Liver (tissue), 3 donors: ENCODE data around the gene PPP1R2.
"Not testable (repeated sequence)": the region's sequence is repeated elsewhere in the genome, so short reads cannot be mapped to it uniquely, and the experiment has no call there.

Source experiments
- ATF3 ChIP-seq: IDR thresholded peaks from 2 replicates; pipeline ENCODE4 v1.6.1; 2016; ENCODE audit warnings: antibody characterized with exemption
- CTCF ChIP-seq: fragments of 150-350 bp; IDR thresholded peaks from 2 replicates; pipeline ENCODE4 v1.5.1; 2017; ENCODE audit warnings: improper control_type of control experiment, low read depth, low read length; ENCODE audit not compliant: missing input control
- HNF4G ChIP-seq: IDR thresholded peaks from 2 replicates; pipeline ENCODE4 v1.6.1; 2016; ENCODE audit warnings: antibody characterized with exemption
- JUND ChIP-seq, 2 donors: IDR thresholded peaks; 2 replicates each; pipeline ENCODE4 v1.6.1; 2016; ENCODE audit warnings: antibody characterized with exemption in 2 of 2
- MAX ChIP-seq: IDR thresholded peaks from 2 replicates; pipeline ENCODE4 v1.6.1; 2016; ENCODE audit warnings: antibody characterized with exemption
- RAD21 ChIP-seq, 2 donors: IDR thresholded peaks; 2 replicates each; pipeline ENCODE4 v1.6.1; 2016; ENCODE audit warnings: antibody characterized with exemption in 2 of 2, mild to moderate bottlenecking in 2 of 2
- REST ChIP-seq: IDR thresholded peaks from 2 replicates; pipeline ENCODE4 v1.6.1; 2016; ENCODE audit warnings: antibody characterized with exemption, mild to moderate bottlenecking
- RXRA ChIP-seq, 2 donors: IDR thresholded peaks; 2 replicates each; pipeline ENCODE4 v1.6.1; 2017 to 2018; ENCODE audit warnings: antibody characterized with exemption in 2 of 2, mild to moderate bottlenecking in 1 of 2
- SP1 ChIP-seq: IDR thresholded peaks from 2 replicates; pipeline ENCODE4 v1.6.1; 2018; ENCODE audit warnings: antibody characterized with exemption, mild to moderate bottlenecking
- TAF1 ChIP-seq: conservative IDR thresholded peaks from 2 replicates; pipeline ENCODE4 v1.6.1; 2016; ENCODE audit warnings: antibody characterized with exemption, mild to moderate bottlenecking
- YY1 ChIP-seq: IDR thresholded peaks from 2 replicates; pipeline ENCODE4 v1.6.1; 2016; ENCODE audit warnings: antibody characterized with exemption, mild to moderate bottlenecking
- ZBTB33 ChIP-seq: IDR thresholded peaks from 2 replicates; pipeline ENCODE4 v1.6.1; 2016; ENCODE audit warnings: antibody characterized with exemption
- donor health status: healthy.
- donor health status: healthy.

GRCh38 chr3:195590381-195590780 is 47.3 kb upstream of the PPP1R2 start:
- TF ChIP-seq RAD21 (IDR thresholded peaks at IDR 0.05); JUND (IDR thresholded peaks at IDR 0.05); CTCF; TAF1; SP1; MAX; ZBTB33; REST; YY1; HNF4G; ATF3; RXRA (IDR thresholded peaks at IDR 0.05): not testable (repeated sequence)
